HG03135 (cell line): ENCODE measurements around the gene KIF5C.
A peak's percentile ranks its signal among the peaks of the same experiment; 100 is the strongest.
"Not testable (repeated sequence)": the region's sequence is repeated elsewhere in the genome, so short reads cannot be mapped to it uniquely, and the experiment has no call there.

Experiments
- ATAC-seq: cut with Tn5 transposase; IDR thresholded peaks from one replicate; pipeline ENCODE4 v1.9.1; 2021; ENCODE audit warnings: mild to moderate bottlenecking, moderate library complexity; ENCODE audit not compliant: unreplicated experiment

KIF5C gene

DNA sequence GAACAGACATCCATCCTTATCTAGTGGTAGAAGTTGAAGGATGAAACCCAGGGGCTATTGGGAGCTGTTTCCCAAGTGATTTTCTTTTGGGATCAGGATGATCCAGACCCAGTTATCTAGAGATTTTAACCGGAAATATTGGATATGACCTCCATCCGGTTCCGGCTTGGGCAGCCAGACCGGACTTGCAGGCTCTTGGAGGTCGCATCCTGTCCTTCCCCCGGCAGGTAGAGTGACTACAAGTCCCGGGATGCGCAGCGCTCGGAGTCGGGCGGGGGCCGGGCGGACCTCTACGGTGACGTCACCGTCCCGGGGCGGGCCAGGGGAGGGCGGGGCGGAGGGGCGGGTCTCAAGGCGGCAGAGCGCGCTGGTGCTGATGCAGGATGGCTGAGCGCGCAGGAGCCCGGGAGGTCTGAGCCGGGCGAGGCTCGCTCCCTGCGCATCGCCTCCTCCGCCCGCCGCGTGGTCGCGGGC, at the start of gene KIF5C:
KIF5C (plus strand) TSS at position 360 of the 474 bp plus-strand sequence. CDS start 391 bp downstream, outside the sequence.
- ATAC-seq: peak; percentile 97

DNA sequence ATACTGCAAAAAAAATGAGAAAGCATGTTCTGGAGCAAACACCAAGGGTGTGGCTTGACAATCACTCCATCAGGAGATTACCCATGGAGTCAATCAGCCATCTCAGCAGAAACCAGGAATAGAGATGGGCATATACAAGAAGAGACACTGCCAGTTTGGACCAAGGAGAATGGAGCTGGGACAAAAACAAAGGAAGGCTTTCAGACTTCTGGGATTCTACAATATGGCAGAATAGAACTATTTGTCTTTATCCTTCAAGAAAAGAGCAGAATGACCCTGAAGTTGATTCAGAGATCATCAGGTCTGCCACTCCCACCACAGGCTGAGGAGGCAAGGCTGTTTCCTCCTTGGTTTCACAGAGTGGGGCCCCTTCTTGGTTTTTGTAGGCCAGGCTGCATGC, 48.2 kb upstream of the KIF5C start:
- no peak for ATAC-seq

DNA sequence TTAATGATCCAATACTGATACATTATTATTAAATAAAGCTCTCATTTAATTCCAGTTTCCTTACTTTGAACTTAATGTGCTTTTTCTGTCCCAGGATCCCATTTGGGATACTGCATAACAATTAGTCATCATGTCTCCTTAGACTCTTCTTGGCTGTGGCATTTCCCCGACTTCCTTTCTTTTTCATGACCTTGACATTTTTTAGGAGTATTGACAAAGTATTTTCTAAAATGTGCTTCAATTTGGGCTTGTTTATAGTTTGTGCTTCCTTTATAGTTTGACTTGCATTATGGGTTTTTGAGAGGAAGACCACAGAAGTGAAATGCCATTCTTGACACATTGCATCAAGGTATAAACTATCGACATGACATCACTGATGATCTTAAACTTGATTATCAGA, 46.1 kb upstream of the KIF5C start:
- no peak for ATAC-seq

DNA sequence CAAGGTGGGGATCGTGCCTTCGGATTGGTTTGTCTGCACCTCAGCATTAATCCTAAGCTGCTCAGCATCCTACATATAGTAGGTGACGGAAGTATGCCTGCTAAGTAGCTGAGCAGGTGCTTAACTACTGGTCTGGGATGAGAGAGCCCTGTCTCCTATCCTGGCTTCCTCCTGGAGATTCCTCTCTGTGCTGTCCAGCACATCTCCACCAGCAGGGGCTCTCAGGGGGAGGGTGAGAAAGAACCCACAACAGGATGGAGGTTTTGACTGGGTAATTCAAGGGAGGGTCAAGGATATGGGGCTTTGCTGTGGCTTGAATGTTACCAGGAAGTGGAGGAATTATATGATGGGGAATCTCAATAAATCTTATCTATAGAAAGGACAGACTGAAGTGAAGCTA, 45.4 kb upstream of the KIF5C start:
- no peak for ATAC-seq

DNA sequence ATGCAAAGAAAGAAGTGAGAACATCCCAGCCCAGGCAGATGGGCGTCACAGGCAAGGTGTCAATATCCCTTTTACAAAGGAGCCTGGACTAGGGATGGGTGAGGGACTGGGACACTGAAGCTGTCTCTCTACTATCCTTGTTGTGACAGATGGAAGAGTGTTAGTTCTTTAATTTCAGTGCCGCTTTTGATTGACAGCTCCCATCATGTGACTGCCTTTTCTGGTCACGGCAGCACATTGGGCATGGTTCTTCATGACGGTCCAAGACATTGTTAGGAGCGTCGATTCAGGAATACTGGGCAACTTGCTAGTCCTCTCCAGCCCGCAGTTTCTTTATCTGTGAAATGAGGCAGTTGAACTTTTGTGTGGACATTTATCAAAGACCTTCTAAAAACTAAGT, 42.4 kb upstream of the KIF5C start:
- ATAC-seq: no peak

DNA sequence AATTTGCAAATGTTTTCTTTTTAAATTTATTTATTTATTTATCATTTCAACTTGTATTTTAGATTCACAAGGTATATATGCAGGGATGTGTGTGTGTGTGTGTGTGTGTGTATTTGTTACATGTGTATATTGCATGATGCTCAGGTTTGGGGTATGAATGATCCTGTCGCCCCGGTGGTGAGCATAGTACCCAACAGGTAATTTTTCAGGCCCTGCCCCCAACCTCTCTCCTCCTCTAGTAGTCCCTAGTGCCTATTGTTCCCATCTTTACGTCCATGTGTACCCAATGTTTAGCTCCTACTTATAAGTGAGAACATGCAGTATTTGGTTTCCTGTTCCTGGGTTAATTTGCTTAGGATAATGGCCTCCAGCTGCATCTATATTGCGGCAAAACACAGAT, 33.0 kb upstream of the KIF5C start:
- no peak for ATAC-seq

DNA sequence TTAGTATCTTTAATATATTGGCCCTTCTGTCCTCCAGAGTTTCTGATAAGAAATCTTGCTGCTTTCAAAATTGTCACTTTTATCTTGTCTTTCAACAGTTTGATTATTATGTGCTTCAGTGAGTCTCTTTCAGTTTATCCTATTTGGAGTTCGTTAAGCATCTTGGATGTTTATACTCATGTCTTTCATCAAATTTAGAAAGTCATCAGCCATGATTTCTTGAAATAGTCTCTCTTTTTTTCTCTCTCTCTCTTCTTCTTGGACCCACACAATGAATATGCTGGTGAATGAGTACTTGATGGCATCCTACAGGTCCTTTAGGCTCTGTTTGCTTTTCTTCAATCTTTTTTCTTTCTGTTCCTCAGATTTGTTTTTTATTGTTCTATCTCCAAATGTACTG, 26.9 kb upstream of the KIF5C start:
- no peak for ATAC-seq

DNA sequence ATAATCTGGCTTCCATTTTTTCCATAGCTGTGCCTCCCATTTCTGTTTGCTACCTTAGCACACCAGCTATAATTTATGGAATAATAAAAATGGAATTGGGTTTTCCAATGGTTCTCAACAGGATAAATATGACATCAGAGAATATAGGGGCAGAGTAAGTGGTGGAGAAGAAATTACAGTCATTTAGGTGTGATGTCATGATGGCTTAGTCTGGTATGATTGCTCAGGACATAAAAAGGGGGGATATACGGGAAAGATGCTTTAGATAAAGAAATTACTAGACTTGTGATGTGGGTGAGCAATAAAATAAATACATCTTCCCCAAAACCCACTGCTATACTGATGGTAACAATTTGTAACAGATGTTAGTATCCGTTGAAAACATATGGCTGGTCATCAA, 21.6 kb upstream of the KIF5C start:
- no peak for ATAC-seq

DNA sequence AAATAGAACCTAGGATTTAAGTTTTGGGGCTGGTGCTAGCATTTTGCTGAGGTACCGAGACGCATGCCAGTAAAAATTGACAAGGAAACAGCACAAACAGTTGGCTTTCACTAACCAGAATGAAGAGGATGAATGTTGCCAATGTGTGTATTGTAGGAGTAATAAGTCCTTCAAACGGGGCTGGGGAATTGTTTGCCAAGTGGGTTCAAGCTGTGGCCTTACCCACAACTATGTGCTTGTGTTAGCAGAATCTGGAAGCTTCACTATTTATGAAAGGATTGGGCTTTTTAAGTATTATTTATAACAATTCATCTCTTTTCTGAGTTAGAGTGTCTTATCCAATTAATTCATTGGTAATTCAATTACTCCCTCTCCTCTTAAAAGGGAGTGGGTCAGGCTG, 15.0 kb upstream of the KIF5C start:
- ATAC-seq: no peak

DNA sequence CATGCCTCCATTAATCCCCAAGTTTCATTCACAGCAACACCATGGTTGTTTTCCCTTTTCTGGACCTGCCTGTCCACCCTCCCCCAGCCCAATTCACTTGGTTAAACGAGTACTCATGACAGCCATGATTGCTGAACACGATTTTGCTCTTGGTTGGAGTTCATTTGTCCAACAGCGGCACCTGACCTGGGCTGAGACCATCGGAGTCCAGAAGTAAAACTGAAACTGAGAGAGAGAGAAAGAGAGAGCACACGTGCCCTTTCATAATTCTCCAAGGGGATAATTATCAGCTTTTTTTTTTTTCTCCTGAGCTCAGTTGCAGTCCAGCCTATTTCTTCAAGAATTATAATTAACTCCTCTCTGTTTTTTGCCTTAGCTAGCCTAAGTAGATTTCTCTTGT, 13.7 kb upstream of the KIF5C start:
- no peak for ATAC-seq

DNA sequence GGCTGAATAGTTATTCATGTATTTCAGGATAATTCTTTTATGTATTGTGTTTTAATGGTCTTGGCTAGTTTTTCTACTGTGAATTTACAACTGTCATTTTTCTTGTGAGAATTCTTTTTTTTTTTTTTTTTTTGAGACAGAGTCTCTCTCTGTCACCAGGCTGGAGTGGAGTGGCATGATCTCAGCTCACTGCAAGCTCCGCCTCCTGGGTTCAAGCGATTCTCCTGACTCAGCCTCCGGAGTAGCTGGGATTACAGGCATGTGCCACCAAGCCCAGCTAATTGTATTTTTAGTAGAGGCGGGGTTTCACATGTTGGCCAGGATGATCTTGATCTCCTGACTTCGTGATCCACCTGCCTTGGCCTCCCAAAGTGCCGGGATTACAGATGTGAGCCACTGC, 12.5 kb upstream of the KIF5C start:
- ATAC-seq: not testable (repeated sequence)

DNA sequence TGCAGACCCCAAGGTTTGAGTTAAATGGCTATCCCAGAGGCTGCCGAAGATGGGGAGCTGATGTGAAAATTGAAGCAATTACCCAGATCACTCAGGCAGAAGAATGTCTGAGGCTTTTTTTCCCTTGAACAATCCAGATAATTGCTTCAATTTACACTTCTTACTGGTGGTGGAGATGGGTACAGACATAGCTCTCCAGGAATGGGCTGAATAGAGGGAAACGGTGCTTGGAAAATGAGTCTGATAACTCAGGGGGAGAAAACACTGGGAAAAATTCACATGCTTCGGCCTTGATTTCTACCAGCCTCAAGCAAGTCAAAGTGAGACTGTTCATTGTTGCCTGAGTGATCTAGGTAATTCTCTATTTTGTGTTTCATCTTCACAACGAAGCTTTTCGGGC, 9.5 kb upstream of the KIF5C start:
- ATAC-seq: no peak

DNA sequence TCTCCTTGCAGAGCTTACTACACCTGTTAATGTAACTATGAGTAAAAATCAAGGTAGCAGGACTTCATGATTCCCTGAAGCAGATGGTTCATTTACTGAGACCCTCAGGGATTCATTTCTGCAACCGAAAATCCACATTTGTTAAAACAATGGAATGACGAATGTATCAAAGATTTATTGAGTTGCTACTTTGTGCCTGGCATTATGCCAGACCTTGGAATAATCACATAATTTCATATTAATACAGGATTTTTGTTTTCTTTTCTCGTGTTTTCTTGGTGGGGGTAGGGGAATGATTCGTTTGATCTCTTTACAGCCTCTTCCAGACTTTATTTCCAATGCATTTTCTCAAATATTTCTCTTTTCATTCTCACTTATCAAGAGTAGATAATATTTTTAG, 8.9 kb upstream of the KIF5C start:
- no peak for ATAC-seq

DNA sequence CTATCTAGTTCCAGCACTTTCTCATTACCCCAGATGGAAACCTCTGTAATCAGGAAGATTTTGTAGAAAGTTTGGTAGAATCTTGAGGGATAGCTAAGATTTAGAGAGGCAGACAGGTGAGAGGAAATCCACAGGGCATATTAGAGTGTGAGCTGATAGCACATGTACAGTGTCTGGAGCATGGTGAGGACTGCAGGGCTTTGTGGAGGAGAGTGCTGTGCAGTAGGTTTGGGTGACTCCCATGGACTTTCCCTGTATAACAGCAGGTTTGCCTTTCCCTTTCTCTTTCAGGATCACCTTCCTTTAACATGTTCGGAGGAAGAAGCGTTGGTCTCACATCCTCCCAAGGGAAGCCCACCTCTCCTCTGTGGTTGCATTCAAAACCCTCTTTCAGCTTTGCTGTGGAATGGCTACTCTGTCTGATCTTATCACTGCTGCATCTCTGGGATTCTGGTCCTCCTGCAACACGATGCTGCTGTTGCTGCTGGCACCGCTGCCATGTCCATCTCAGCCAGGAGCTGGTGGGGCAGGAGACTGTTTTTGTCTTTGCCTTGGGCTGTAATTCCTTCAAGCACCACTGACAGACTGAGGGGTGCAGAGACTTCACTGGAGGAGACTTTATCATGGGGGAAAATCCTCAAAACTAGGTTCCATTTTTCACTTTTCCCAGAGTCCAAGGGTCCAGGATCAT, 7.8 kb upstream of the KIF5C start:
- no peak for ATAC-seq

DNA sequence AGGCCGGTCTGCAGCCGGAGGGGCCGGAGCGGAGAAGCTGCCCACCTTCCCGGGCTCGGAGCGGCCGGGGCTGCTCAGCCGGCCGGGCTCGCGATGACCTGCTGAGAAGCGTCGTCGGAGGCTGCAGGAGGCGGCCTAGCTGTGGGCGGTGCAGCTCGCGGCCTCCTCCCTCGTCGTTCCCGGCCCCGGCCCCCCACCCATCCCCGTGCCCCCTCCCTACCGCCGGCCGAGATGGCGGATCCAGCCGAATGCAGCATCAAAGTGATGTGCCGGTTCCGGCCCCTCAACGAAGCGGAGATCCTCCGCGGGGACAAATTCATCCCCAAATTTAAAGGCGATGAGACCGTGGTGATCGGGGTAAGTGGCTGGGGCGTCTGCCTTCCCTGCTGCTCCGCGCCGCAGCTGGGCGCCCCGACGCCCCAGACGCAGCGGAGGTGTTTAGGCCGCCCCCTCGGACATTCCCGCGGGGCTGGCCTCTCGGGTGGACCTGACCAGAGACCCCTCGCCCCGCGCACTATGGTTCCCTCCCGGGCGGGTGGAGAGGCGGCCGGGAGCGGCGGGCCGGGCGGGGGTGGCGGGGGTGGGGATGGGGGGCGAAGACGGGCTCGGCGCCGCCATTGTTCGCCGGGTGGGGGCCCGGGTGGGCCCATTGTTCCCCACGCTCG, 492 bp downstream of the KIF5C start:
- peak; percentile 26 for ATAC-seq

DNA sequence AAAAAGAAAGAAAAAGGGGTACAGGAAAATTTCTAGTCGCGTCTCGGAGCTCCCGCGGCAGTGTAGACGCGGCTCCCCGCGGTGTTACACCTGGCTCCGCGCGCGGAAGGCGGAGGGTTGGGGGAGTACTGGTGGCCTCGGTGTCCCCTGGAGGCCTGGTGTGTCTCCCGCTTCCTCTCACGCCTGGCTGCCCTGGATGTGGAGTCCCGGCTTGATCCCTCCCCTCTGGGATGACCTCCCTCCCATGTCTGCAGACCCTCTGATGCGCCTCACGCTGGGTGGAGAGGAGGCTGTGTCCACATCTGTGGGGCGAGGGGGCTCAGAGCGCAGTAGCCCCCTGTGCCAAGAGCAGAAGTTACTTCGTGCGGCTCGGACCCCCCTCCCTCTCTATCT, 1.2 kb downstream of the KIF5C start:
- ATAC-seq: no peak

DNA sequence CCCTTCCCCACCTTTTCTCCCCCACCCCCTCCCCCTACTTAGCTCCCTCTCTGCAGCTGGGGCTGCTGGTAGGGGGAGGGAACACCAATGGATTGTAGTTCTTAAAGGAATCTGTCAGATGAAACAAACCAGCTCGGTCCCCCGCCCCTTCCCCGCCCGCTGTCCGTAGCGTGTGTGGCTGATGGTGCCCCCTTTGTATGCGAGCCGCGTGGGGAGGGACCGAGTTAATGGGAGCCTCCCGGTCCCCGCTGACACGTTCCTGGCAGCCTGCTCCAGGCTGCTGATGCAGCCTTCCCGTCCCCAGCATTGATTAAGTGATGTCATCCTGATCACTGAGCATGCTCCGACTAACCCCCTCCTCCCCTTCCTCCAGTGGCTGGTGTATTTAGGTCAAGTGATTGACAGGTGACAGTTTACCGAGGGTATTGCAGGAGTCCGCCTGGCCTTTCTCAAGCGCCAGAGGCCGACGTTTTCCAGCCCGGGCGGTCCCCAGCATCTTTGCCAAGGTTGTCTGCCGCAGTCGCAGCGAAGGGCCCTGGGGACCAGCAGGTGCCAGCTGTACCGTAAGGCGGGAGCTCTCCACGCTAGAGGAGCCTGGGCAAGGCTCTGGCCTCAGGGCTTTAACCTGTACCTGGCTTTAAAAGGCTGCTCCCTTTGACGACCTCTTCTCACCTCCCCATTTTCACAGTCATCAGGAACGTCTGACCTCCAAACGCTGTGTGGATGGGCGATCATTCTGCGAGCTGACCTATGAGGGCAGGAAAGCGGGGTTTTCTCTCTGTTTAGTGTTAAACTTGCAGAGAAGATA, 1.8 kb downstream of the KIF5C start:
- no peak for ATAC-seq

DNA sequence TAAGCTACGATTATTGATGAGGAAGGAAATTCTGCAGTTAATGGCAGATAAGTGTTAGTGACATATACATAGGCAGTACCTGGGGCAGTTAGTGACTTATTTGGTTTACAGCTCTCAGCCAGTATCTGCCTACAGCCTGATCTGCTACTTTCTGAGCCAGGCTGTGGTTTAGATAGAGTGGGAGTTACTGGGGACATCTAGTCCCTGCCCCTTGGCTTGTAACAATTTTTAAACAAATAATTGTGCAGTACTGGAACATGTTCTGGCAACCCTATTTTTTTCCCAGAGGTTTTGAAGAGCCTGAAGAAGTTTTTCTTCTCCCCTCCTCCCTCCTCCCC, 2.3 kb downstream of the KIF5C start:
- ATAC-seq: no peak

DNA sequence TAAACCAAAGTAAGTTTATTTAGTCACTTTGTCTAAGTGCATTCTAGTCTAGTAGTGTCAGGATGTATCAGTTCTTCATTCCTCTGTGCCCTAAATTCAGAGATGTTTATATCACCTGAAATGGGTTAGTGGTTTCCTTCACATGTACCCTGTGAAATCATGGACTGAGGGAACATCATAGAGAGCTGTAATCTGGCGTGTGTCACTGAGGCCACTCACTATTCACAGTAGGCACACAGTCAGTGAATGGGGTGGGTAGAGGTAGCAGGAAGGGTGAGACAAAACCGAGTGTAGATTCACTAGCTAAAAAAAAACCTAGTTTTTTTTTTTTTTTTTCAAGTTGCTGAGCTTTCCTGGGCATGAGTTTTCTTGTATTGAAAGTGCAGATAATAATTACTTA, 5.6 kb downstream of the KIF5C start:
- ATAC-seq: no peak

DNA sequence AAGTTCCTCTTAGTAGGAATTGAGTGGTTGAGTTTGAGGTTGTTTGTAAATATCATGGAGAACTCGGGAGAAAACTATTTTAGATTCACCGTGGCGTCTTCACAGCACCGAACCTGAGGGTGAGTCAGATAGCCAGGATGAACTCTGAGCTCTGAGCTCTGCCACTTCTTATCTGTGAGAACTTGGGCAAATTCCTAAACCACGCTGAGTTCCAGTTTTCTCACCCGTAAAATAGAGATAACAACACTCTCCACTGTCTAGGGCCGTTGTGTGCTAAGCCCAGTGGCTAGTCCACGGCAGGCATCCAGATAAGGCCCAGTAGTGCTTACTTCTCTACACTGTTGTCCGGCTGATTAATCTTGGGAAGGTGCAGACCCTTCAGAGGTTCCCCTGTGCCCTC, 7.0 kb downstream of the KIF5C start:
- no peak for ATAC-seq

DNA sequence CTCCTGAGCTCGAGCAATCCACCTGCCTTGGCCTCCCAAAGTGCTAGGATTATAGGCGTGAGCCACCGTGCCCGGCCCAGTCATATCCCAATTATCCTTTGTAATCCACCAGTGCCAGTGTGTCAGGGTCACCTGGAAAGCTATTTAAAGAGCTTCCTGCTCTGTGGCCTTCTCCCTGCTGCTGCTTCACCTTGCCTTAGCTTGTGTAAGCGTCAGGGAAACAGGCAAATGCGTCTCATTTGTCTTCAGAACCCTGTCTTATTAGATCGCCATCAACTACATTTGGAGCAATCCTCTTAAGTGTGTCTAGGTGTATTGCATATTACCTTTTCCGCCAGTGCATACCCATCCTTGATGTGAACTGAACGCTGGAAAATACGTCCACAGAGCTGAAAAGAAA, 10.2 kb downstream of the KIF5C start:
- no peak for ATAC-seq

DNA sequence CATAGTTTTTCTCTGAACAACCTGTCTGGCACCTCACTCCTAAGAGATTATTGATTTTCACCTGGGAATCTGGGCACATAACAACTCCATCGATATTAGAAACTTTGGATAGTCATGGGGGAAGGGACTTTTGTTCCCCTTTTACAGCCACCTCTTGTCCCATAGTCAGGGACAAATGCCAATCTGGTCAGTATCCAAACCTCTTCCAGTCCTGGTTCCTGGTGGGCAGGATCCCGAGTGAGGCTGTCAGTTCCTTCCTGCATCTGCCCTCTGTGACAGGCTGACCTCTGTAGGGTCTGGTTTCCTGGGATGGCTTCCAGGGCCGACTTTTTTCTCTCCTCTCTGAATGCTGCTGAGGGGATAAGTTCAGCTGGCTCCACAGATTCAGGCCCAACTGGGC, 11.0 kb downstream of the KIF5C start:
- no peak for ATAC-seq
